HG03354 (cell line): ENCODE data around the gene CCDC13.

Source experiments
- ATAC-seq: cut with Tn5 transposase; IDR thresholded peaks from one replicate; pipeline ENCODE4 v1.9.1; 2021; ENCODE audit warnings: mild to moderate bottlenecking; ENCODE audit not compliant: unreplicated experiment, poor library complexity, severe bottlenecking

CCDC13 gene

GRCh38 chr3:42756681-42757213, 16.3 kb downstream of the CCDC13 start:
- no peak for ATAC-seq

DNA sequence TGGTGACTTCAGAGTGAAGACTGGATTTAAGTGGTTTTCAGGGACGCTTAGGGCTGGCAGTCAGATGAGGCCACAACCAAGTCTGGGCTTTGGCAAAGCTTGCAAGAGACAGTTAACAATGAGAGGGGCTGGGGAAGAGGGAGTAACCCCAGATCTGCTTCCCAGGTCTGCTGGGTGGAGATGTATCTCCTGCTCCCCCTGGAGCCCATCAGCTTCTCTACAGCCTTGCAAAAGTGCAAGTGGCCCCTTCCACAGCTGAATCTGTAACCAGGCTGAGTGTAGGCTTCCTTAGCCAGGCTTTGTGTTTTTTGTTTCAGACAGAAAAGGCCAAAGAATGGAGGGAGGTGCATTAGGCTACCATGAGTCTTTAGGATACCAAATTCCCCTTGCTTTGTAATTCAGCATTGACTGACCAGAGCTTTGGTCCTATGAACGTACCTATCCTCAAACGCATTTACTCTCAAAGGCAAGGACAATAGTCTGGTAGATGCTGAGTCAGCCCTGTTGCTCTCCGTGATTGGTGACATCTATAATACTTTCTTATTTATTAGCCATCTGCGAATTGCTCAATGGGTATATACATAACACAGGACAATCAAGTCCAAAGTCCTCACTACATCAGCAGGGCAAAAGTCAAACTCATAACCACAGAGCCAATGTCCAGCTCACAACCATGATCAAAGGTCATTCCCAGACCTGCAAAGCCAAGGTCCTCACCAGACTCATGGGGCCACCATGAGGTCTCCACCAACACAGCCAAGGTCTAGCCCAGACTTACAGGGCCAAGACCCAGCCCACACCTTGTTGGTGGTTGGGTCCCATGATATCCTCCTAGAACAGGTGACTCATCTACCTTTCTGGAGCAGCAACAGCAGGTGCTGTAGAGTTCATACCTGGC, 17.1 kb downstream of the CCDC13 start:
- no peak for ATAC-seq

DNA sequence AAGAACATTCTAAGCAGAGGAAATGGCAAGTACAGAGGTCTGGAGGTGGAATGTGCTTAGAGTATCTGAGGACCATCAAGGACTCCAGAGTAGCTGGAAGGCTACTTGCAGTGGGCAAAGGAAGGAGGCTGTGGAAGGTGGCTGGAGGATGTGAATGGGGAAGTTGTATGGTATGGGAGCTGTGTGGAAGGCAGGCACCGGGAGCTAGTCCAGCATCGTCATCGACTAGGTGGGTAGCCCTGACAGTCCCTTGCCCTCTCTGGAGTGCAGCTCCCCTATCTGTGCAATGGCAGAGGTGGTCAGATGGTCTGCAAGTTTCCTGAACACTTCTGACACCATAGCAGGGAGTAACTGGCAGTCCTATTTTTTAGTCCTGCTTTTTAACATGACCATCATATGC, 19.3 kb downstream of the CCDC13 start:
- no peak for ATAC-seq

GRCh38 chr3:42752961-42753360, 20.1 kb downstream of the CCDC13 start:
- no peak for ATAC-seq

GRCh38 chr3:42752441-42752840, 20.6 kb downstream of the CCDC13 start:
- ATAC-seq = no peak

- ATAC-seq = no peak
Measured at GRCh38 chr3:42751609-42752008, 21.4 kb downstream of the CCDC13 start.

DNA sequence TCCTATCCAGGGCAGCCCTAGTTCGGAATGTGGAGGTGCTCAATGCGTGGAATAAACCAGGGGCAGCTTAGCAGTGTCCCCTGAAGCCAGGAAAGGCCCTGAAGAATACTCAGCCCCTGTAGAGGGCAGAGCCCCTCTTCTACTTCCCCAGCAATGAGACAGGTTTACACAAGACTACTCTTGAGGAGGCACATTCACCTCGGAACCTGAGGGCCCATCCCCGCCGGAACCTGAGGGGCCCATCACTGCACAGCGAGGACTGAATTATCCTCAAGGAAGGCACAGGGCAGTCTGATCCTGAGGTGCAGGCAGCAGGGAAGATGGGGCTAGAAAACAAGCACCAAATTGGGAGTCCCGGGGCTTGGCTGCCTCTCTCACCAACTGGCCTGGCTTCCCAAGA, 22.2 kb downstream of the CCDC13 start:
- ATAC-seq = no peak

DNA sequence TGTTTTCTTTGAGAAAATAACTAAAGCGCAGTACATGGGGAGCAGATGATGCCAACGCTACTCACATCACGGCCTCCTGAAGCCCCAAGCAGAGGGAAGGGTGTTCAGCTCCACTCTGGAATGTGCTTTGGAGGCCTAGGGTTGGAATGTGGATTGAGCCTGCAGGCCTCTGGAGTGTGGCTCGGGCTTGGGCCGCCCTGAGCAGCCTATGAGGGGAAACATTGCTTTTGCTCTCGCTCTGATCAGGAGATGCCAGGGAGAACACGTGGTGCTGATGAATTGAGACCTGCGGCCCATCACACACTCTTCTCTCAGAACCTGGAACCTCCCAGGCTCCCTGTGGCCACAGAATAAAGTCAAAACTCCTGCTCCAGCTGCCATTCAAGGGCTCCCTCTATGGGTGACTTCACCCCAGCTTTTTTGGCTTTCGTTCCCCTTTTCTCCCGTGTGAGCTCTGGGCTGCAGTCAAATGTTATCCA, 23.3 kb downstream of the CCDC13 start:
- ATAC-seq = no peak

- no peak for ATAC-seq
Measured at GRCh38 chr3:42749025-42749752, 23.9 kb downstream of the CCDC13 start.

DNA sequence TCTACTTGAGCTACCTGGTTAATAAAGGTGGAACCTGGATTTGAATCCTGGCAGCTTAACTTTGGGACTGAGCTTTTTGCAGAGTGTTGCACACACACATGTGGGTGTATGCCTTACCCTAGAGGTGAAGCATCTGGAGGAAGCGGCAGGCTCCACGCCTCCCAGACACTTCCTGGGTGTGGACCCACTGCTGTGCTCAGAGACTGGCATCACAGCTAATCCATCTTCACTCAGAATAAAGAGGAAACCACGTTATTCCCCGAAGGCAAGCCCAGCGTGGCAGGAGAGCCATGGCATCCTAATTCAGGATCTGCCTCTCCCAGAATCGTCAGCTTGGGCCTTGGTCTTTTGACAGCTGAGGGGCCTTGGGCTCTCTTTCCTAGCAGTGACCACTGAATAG, 25.5 kb downstream of the CCDC13 start:
- no peak for ATAC-seq

- ATAC-seq = no peak
Measured at GRCh38 chr3:42746455-42747450, 26.3 kb downstream of the CCDC13 start.

DNA sequence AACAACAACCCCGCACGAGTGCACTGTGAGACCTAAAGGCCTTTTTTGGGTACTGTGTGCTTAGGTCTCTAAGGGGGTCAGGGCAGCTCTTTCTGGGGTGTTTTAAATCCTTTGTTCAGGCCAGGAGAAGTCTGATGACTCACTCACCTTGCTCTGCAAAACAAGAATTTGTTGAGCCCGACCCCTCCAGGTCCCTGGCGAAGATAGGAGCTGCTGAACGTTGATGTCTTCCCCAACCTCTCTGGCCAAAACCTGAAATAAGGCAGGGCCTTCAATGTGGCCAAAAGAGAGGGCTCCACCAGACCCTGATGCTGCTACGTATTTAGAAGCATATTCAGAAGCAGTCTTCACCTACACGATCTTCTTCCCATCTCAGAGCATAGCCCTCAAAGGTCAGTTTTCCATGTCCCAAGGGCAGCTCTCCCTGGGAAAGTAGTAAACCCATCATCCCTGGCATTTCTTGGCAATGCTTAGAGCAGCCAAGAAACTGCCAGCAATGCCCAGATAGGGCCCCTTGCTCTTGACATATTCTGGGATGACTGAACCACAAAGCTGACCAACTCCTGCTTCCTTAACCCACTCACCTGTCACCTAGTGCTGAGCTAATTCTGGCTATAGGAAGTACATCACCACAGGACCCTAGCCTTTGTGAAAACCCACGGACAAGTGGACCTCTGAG, 27.1 kb downstream of the CCDC13 start:
- no peak for ATAC-seq

GRCh38 chr3:42745291-42745745, 27.7 kb downstream of the CCDC13 start:
- ATAC-seq = no peak

DNA sequence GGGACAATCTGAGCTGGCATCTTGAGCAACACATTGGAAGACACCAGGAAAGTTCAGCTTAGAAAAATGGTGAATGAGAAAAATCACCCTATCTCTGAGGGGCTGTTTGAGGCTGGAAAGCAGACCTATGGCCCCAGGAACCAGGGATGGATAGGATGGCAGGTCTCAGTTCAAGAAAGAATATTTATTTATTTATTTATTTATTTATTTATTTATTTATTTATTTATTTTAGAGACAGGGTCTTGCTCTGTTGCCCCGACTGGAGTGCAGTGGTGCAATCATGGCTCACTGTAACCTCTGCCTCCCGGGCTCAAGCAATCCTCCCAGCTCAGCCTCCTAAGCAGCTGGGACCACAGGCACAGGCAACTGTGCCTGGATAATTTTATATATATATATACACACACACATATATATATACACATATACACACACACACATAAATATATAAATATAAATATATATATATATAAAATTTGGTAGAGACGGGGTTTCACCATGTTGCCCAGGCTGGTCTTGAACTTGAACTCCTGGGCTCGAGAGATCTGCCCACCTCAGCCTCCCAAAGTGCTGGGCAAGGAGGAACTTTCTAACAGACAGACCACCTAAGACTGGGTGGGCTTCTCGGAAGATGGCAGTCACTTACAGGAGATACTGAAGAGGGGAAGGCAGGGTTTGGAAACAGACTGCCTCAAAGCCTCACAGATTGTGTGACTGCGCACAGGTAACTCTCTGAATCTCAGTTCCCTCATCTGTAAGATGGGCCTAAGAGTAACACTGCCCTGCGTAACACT, 29.7 kb downstream of the CCDC13 start:
- no peak for ATAC-seq

GRCh38 chr3:42742688-42743087, 30.4 kb downstream of the CCDC13 start:
- no peak for ATAC-seq

DNA sequence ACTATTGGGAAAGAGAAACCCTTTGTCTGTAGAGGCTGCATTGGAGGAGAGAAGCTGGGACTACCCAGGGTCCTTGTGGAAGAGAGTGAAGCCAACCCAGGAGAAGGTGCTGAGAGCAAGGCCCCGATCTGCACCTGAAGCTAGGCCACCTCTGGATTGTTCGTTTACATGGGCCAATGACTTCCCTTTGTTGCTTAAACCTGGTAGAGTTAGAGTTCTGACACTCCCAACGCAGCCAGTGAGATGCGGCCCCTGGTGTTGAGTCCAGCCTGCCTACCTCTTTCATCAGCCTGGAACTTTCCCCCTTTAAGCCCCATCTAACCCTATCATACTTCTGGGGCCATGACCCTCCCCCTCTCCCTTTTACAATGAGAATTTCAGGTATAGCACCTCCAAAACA, 30.8 kb downstream of the CCDC13 start:
- no peak for ATAC-seq

- ATAC-seq = no peak
Measured at GRCh38 chr3:42741796-42742195, 31.3 kb downstream of the CCDC13 start.
